ENCODE measurements around the gene LRRC42. TPM values are rescaled to one million over a fixed set of nuclear protein-coding genes. Genes with fewer than 3 reads are reported as not detected.
A peak's percentile ranks its signal among the peaks of the same experiment; 100 is the strongest.

LRRC42 gene
- polyA plus RNA-seq, 2 donors: 4.9 to 20.0 TPM

DNA sequence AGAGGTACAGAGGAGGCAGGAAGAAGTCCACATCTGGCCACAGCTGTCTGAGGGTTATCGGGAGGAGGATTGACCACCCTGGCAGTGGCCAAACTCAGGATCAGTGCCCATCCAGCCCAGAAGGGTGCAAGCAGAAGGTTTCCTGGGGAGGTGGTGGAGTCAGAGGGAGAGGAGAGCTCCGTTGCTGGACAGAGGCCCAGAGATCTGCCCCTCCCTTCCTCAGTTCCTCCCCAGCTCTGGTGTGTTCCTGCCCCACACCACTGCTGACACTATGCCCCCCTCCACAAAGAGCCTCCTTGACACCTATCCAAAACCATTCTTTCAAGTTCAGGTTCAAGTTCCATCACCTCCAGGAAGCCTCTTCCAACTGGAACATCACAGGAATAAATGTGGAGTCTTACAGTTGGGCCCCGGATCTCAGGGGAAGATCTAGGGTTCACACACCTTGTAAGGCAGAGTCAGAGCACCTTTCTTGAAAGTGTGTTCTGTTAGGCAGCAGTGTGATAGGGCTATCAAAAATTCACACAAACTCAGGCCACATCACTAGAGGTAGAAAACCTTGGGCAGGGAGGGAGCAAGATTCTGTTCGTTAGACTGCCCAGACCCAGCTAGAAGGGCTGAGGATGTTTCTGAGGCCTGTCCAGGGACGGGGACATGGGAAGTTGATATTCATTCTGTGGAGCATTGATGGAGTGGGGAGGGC, 64.4 kb downstream of the LRRC42 start:
- WGBS, 2 donors: 69 to 70% methylated on average over 5 of the region's 5 CpGs
- H3K27ac ChIP-seq (ENCODE audit: low read depth in 2 of 2, low read length in 1 of 2): no peak overlapping the region
- no peaks in the 10 kb centered on the region for H3K36me3 ChIP-seq (ENCODE audit: control insufficient read depth in 2 of 2, insufficient read depth in 2 of 2, low read length in 1 of 2)
- H3K4me1 ChIP-seq (ENCODE audit: control insufficient read depth in 2 of 2, insufficient read depth in 2 of 2, low read length in 1 of 2): peaks cover 2 to 7% of the 10 kb centered on the region in 2 donors
- H3K4me3 ChIP-seq (ENCODE audit: low read depth in 1 of 2, low read length in 2 of 2): no peak overlapping the region
- no peaks in the 10 kb centered on the region for H3K27me3 ChIP-seq (ENCODE audit: control insufficient read depth in 1 of 2, insufficient read depth in 2 of 2, low read length in 2 of 2)
- peaks cover 0 to 1% of the 10 kb centered on the region in 2 donors for H3K9me3 ChIP-seq (ENCODE audit: control insufficient read depth in 2 of 2, insufficient read depth in 1 of 2, low read depth in 1 of 2, low read length in 1 of 2)

DNA sequence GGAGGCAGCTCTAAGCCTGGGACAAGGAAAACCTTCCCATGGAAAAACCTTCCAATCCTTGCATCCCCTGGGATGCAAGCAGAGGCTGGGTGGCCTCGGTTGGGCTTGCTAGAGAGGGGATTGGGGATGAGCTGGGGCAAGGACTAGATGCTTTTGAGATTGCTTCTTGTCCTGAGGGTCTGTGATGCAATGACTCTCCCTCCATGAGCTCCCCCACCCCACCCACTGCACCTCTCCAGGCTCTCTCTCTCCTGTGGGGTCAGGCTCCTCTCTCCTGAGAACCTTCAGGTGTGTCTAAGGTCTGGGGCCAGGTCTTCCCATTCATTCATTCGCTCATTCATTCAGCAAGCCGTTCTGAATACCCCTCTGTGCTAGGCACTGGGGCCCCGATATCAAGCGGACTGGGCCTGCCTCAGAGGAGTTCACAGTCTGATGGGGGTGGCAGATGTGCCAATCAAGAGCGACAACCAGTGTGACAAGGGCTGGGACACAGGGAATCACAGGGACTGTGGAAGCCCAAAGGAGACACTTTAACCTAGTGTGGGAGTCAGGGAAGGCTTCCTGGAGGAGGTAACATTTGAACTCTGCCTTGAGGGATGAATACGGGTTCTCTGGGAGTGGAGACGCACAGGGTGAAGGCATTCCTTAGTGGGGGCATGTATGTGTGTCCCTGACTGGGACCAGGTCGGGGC, 65.3 kb downstream of the LRRC42 start:
- Histone ChIP-seq H3K27me3 (ENCODE audit: control insufficient read depth in 1 of 2, insufficient read depth in 2 of 2, low read length in 2 of 2) (no peaks in the 10 kb centered on the region), H3K4me3 (ENCODE audit: low read depth in 1 of 2, low read length in 2 of 2) (no peak overlapping the region), H3K27ac (ENCODE audit: low read depth in 2 of 2, low read length in 1 of 2) (no peak overlapping the region), H3K9me3 (ENCODE audit: control insufficient read depth in 2 of 2, insufficient read depth in 1 of 2, low read depth in 1 of 2, low read length in 1 of 2) (peaks cover 0 to 1% of the 10 kb centered on the region in 2 donors), H3K36me3 (ENCODE audit: control insufficient read depth in 2 of 2, insufficient read depth in 2 of 2, low read length in 1 of 2) (no peaks in the 10 kb centered on the region), H3K4me1 (ENCODE audit: control insufficient read depth in 2 of 2, insufficient read depth in 2 of 2, low read length in 1 of 2) (peaks cover 2 to 7% of the 10 kb centered on the region in 2 donors)
- 84 to 85% methylated on average over 9 of the region's 9 CpGs for WGBS, 2 donors

- no peak overlapping the region for H3K4me3 ChIP-seq (ENCODE audit: low read depth in 1 of 2, low read length in 2 of 2)
- 84 to 89% methylated on average over 9 of the region's 9 CpGs for WGBS, 2 donors
- H3K36me3 ChIP-seq (ENCODE audit: control insufficient read depth in 2 of 2, insufficient read depth in 2 of 2, low read length in 1 of 2): no peaks in the 10 kb centered on the region
- H3K27ac ChIP-seq (ENCODE audit: low read depth in 2 of 2, low read length in 1 of 2): no peak overlapping the region
- no peaks in the 10 kb centered on the region for H3K27me3 ChIP-seq (ENCODE audit: control insufficient read depth in 1 of 2, insufficient read depth in 2 of 2, low read length in 2 of 2)
- peaks cover 2 to 7% of the 10 kb centered on the region in 2 donors for H3K4me1 ChIP-seq (ENCODE audit: control insufficient read depth in 2 of 2, insufficient read depth in 2 of 2, low read length in 1 of 2)
- peaks cover 0 to 1% of the 10 kb centered on the region in 2 donors for H3K9me3 ChIP-seq (ENCODE audit: control insufficient read depth in 2 of 2, insufficient read depth in 1 of 2, low read depth in 1 of 2, low read length in 1 of 2)
Observed at GRCh38 chr1:54012008-54012325, 65.8 kb downstream of the LRRC42 start.

DNA sequence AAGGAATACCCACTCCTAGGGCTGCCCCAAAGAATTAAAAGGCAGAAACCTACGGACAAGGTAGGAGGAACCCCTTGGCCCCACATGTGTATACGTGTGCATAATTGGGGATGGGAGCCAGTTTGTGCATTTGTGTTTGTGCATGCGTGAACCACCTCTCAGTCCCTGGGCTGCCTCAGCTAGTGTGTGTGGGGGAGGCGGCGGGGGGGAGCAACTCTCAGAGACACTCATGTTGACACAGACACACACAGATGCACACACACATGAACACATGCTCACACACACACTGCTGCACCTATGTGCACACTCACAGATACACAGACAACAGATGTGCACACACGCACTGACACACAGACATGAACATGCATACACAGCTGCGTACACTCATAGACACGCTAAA, 66.7 kb downstream of the LRRC42 start:
- Histone ChIP-seq H3K4me1 (ENCODE audit: control insufficient read depth in 2 of 2, insufficient read depth in 2 of 2, low read length in 1 of 2) (peaks cover 6 to 14% of the 10 kb centered on the region in 2 donors), H3K27ac (ENCODE audit: low read depth in 2 of 2, low read length in 1 of 2) (no peak overlapping the region), H3K27me3 (ENCODE audit: control insufficient read depth in 1 of 2, insufficient read depth in 2 of 2, low read length in 2 of 2) (no peaks in the 10 kb centered on the region), H3K4me3 (ENCODE audit: low read depth in 1 of 2, low read length in 2 of 2) (no peak overlapping the region), H3K9me3 (ENCODE audit: control insufficient read depth in 2 of 2, insufficient read depth in 1 of 2, low read depth in 1 of 2, low read length in 1 of 2) (peaks cover 0 to 1% of the 10 kb centered on the region in 2 donors), H3K36me3 (ENCODE audit: control insufficient read depth in 2 of 2, insufficient read depth in 2 of 2, low read length in 1 of 2) (no peaks in the 10 kb centered on the region)
- 85 to 87% methylated on average over 8 of the region's 8 CpGs for WGBS, 2 donors

DNA sequence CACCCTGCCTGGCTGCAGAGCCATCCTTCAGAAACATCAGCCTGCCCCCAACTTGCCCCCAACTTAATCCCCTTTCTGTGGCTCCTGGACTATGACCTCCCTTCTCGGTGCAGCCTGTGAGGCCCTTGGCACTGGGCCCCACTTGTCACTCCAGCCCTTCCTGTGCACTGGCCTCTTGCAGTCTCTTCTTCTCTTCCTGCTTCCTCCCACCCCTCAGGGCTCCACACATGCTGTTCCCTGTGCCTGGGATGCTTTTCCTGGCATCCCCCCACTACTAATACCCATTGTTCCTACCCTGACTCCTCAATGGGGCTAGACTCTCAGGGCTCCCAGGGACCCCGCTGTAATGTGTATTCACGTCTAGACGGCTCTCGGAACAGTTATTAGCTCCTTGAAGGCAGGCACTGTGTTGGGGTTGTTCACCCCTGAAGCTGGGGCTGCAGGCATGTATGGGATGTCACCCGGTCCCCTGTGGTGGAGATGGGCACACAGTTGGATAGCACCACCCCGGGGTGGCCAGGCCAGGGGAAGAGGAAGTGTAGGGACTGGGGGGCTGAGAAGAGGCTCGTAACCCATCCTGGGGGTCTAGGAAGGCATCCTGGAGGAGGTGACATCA, 67.4 kb downstream of the LRRC42 start:
- Histone ChIP-seq H3K4me1 (ENCODE audit: control insufficient read depth in 2 of 2, insufficient read depth in 2 of 2, low read length in 1 of 2) (peaks cover 6 to 14% of the 10 kb centered on the region in 2 donors), H3K9me3 (ENCODE audit: control insufficient read depth in 2 of 2, insufficient read depth in 1 of 2, low read depth in 1 of 2, low read length in 1 of 2) (peaks cover 0 to 1% of the 10 kb centered on the region in 2 donors), H3K27ac (ENCODE audit: low read depth in 2 of 2, low read length in 1 of 2) (no peak overlapping the region), H3K4me3 (ENCODE audit: low read depth in 1 of 2, low read length in 2 of 2) (no peak overlapping the region), H3K36me3 (ENCODE audit: control insufficient read depth in 2 of 2, insufficient read depth in 2 of 2, low read length in 1 of 2) (no peaks in the 10 kb centered on the region), H3K27me3 (ENCODE audit: control insufficient read depth in 1 of 2, insufficient read depth in 2 of 2, low read length in 2 of 2) (no peaks in the 10 kb centered on the region)
- WGBS, 2 donors: 82 to 83% methylated on average over 8 of the region's 8 CpGs

- Histone ChIP-seq H3K27me3 (ENCODE audit: control insufficient read depth in 1 of 2, insufficient read depth in 2 of 2, low read length in 2 of 2) (no peaks in the 10 kb centered on the region), H3K4me3 (ENCODE audit: low read depth in 1 of 2, low read length in 2 of 2) (no peak overlapping the region), H3K9me3 (ENCODE audit: control insufficient read depth in 2 of 2, insufficient read depth in 1 of 2, low read depth in 1 of 2, low read length in 1 of 2) (peaks cover 0 to 1% of the 10 kb centered on the region in 2 donors), H3K4me1 (ENCODE audit: control insufficient read depth in 2 of 2, insufficient read depth in 2 of 2, low read length in 1 of 2) (peaks cover 6 to 14% of the 10 kb centered on the region in 2 donors), H3K36me3 (ENCODE audit: control insufficient read depth in 2 of 2, insufficient read depth in 2 of 2, low read length in 1 of 2) (no peaks in the 10 kb centered on the region), H3K27ac (ENCODE audit: low read depth in 2 of 2, low read length in 1 of 2) (no peak overlapping the region)
- 48 to 52% methylated on average over 17 of the region's 17 CpGs for WGBS, 2 donors
Observed at GRCh38 chr1:54014009-54014629, 68.0 kb downstream of the LRRC42 start.

DNA sequence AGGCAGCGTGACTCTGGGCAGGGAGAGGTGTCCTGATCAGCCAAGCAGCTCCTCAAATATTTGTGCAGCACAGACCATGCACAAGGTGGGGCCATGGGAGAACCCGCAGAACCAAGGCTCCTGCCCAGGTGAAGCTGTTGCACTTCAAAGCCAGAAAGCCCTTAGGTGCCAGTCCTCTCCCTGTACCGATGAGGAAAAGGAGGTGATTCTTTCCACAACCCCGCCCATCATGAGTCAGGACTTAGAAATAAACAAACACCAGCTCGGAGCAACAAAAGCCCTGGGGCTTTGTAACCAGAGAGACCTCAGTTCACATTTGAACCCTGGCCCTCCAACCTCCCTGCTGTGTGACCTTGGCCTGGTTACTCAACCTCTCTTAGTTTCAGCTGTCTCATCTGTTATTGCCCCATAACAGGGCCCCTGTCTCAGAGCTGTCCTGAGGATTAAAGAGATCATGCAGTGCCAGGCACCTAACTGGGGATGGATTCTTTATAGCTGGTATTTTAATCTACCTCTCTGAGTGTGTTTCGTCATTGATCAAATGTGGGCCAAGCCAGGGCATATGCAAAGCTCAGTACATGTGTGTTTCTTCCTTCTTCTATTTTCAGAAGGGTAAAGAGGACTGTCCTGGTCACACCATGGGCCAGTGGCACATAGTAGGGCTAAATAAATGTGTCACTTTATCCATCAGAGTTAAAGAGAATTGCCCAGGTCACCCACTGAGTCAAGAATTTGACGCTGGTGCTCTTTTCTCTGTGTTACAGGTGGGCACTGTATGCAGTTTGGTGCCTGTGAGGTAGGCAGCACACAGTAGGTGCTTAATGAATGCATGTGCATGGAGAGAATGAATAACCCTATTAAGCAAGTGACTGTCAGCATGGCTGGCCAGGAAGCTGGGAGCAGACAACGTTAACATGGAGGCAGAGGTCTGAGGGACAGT, 70.5 kb downstream of the LRRC42 start:
- H3K27me3 ChIP-seq (ENCODE audit: control insufficient read depth in 1 of 2, insufficient read depth in 2 of 2, low read length in 2 of 2): no peaks in the 10 kb centered on the region
- peak overlapping the region; percentile 64 to 87 for H3K27ac ChIP-seq (ENCODE audit: low read depth in 2 of 2, low read length in 1 of 2)
- no peaks in the 10 kb centered on the region for H3K36me3 ChIP-seq (ENCODE audit: control insufficient read depth in 2 of 2, insufficient read depth in 2 of 2, low read length in 1 of 2)
- H3K4me3 ChIP-seq (ENCODE audit: low read depth in 1 of 2, low read length in 2 of 2): no peak overlapping the region
- peaks cover 6 to 14% of the 10 kb centered on the region in 2 donors for H3K4me1 ChIP-seq (ENCODE audit: control insufficient read depth in 2 of 2, insufficient read depth in 2 of 2, low read length in 1 of 2)
- 46 to 56% methylated on average over 7 to 8 of the region's 8 CpGs for WGBS, 2 donors
- H3K9me3 ChIP-seq (ENCODE audit: control insufficient read depth in 2 of 2, insufficient read depth in 1 of 2, low read depth in 1 of 2, low read length in 1 of 2): no peaks in the 10 kb centered on the region
